GM12878 (cell line): Measurements from ENCODE around the gene ATAD2B. TPM values are rescaled to one million over a fixed set of nuclear protein-coding genes. Genes with fewer than 3 reads are reported as not detected.

Experiments used
- ATAC-seq: fragments of 200-7000 bp; cut with Tn5 transposase; 3 replicates; pipeline ENCODE4 v1.9.1; 2020; ENCODE audit warnings: mild to moderate bottlenecking, moderate library complexity
- BruUV-seq: library from RNA; stranded (reverse); fragments of 400-500 nt; replicated peaks from 2 replicates; lab custom pipeline; 2021; lab: Mats Ljungman, UMichigan
- CTCF ChIA-PET: fragments of 300-600 bp; sonication (Branson Sonifier 250); formaldehyde crosslinking; extraction: SDS; loops from one replicate; lab custom pipeline; 2021; ENCODE audit warnings: inconsistent platforms; lab: Yijun Ruan, JAX
- POLR2A ChIA-PET: fragments of 350-600 bp; formaldehyde crosslinking; extraction: SDS; loops from one replicate; lab custom pipeline; 2021; ENCODE audit warnings: inconsistent platforms; lab: Charles Lee
- RAD21 ChIA-PET: fragments of 300-600 bp; sonication (Branson Sonifier 250); formaldehyde crosslinking; loops from one replicate; lab custom pipeline; 2023; ENCODE audit warnings: antibody characterized with exemption; ENCODE audit not compliant: unreplicated experiment; lab: Charles Lee
- SMC1A ChIA-PET: fragments of 300-600 bp; sonication (Branson Sonifier 250); formaldehyde crosslinking; loops from one replicate; lab custom pipeline; 2023; ENCODE audit not compliant: unreplicated experiment, uncharacterized antibody; lab: Charles Lee
- DNase-seq: peaks from one replicate; pipeline ENCODE4 v3.0.0-alpha.2; 2011; ENCODE audit warnings: low read depth, low spot score
- FAIRE-seq: peaks from 3 replicates; lab custom pipeline; 2011; peaks lifted over from hg19 to GRCh38; lab: Jason Lieb, UNC
- H2AFZ ChIP-seq: 2 replicates; pipeline ENCODE4 v1.6.0; 2011; ENCODE audit warnings: low read depth, low read length, control low read depth; ENCODE audit not compliant: control insufficient read depth
- H3K27ac ChIP-seq: 2 replicates; pipeline ENCODE4 v1.5.1; 2011; ENCODE audit warnings: control low read depth; ENCODE audit not compliant: control insufficient read depth, insufficient read depth
- H3K27me3 ChIP-seq, 2 experiments: replicated peaks in 1 of 2; 2 replicates each; pipeline versions ENCODE4 v1.6.0 to v1.6.1; 2011; ENCODE audit warnings: low read length in 1 of 2; ENCODE audit not compliant: control insufficient read depth in 2 of 2, insufficient read depth in 2 of 2
- H3K36me3 ChIP-seq, 2 experiments: 2 replicates each; pipeline ENCODE4 v1.5.1; 2011; ENCODE audit warnings: low read length in 1 of 2; ENCODE audit not compliant: control insufficient read depth in 2 of 2, insufficient read depth in 2 of 2
- H3K4me1 ChIP-seq: 2 replicates; pipeline ENCODE4 v1.6.1; 2011; ENCODE audit warnings: mild to moderate bottlenecking, low read length, moderate library complexity, mixed read lengths; ENCODE audit not compliant: control insufficient read depth, insufficient read depth
- H3K4me2 ChIP-seq: 2 replicates; pipeline ENCODE4 v1.6.0; 2011; ENCODE audit warnings: control low read depth; ENCODE audit not compliant: control insufficient read depth, insufficient read depth
- H3K4me3 ChIP-seq: fragments of 200-600 bp; sonication (generic); 2 replicates; pipeline ENCODE4 v1.5.1; 2016
- H3K79me2 ChIP-seq: 2 replicates; pipeline ENCODE4 v1.6.0; 2011; ENCODE audit warnings: low read length; ENCODE audit not compliant: control insufficient read depth, insufficient read depth
- H3K9ac ChIP-seq: 2 replicates; pipeline ENCODE4 v1.8.0; 2011; ENCODE audit warnings: low read length, control low read depth, mixed read lengths; ENCODE audit not compliant: control insufficient read depth, insufficient read depth
- H3K9me3 ChIP-seq: replicated peaks from 3 replicates; pipeline ENCODE4 v1.5.1; 2011; ENCODE audit warnings: mild to moderate bottlenecking, low read length; ENCODE audit not compliant: control insufficient read depth, insufficient read depth
- H4K20me1 ChIP-seq: 2 replicates; pipeline ENCODE4 v1.6.0; 2011; ENCODE audit not compliant: control insufficient read depth, insufficient read depth
- BMI1 ChIP-seq: fragments of 450-650 bp; IDR thresholded peaks from 2 replicates; pipeline ENCODE4 v1.6.1; 2016; ENCODE audit warnings: mild to moderate bottlenecking, moderate library complexity, borderline replicate concordance
- BRCA1 ChIP-seq: IDR thresholded peaks from 2 replicates; pipeline ENCODE4 v1.6.1; 2011; ENCODE audit warnings: low read depth, low read length, improper control_type of control experiment
- DPF2 ChIP-seq: fragments of 450-650 bp; IDR thresholded peaks from 2 replicates; pipeline ENCODE4 v1.6.1; 2017; ENCODE audit warnings: mild to moderate bottlenecking
- IKZF2 ChIP-seq, 2 experiments: fragments of 450-650 bp; IDR thresholded peaks; 2 replicates each; pipeline ENCODE4 v1.6.1; 2017; ENCODE audit warnings: mild to moderate bottlenecking in 2 of 2, moderate library complexity in 2 of 2
- LARP7 ChIP-seq: fragments of 450-650 bp; IDR thresholded peaks from 2 replicates; pipeline ENCODE4 v1.6.1; 2017; ENCODE audit warnings: mild to moderate bottlenecking
- MEF2A ChIP-seq: IDR thresholded peaks from 2 replicates; pipeline ENCODE4 v1.6.1; 2011; ENCODE audit warnings: low read depth, mild to moderate bottlenecking, low read length, moderate library complexity; ENCODE audit not compliant: insufficient read depth
- MYB ChIP-seq: fragments of 150-350 bp; IDR thresholded peaks from 2 replicates; pipeline ENCODE4 v1.6.1; 2014; ENCODE audit warnings: mild to moderate bottlenecking, low read depth, low read length, borderline replicate concordance
- MYC ChIP-seq: IDR thresholded peaks from 2 replicates; pipeline ENCODE4 v1.6.1; 2011; ENCODE audit warnings: mild to moderate bottlenecking, low read length, moderate library complexity, inconsistent platforms; ENCODE audit not compliant: insufficient read depth, insufficient replicate concordance, insufficient read length, severe bottlenecking
- RUNX3 ChIP-seq: IDR thresholded peaks from 2 replicates; pipeline ENCODE4 v1.6.1; 2012; ENCODE audit warnings: low read length, inconsistent platforms
- ZSCAN29 ChIP-seq: fragments of 450-650 bp; IDR thresholded peaks from 2 replicates; pipeline ENCODE4 v1.6.1; 2017; ENCODE audit warnings: mild to moderate bottlenecking, moderate library complexity
- ZZZ3 ChIP-seq: IDR thresholded peaks from 2 replicates; pipeline ENCODE4 v1.6.1; 2011; ENCODE audit warnings: low read depth; ENCODE audit not compliant: control insufficient read depth, insufficient read length
- WGBS: methylation state at CpG from one replicate; pipeline ENCODE4 v1.1.6; 2016; ENCODE audit warnings: low lambda C conversion rate; ENCODE audit not compliant: insufficient replicate concordance, insufficient coverage; ENCODE audit errors: missing lambda C conversion rate; 5-methylcytosine and 5-hydroxymethylcytosine counted together
- in situ Hi-C: fragments of 300-500 bp; cut with MboI; formaldehyde crosslinking; loops from 9 replicates; pipeline ENCODE4 v1.14.3; 2018; ENCODE audit warnings: mixed read lengths
- intact Hi-C: fragments of 100-400 bp; cut with micrococcal nuclease; formaldehyde crosslinking; loops from one replicate; pipeline ENCODE4 v1.14.2; 2022; ENCODE audit not compliant: unreplicated experiment
- polyA plus RNA-seq, 11 experiments: library from polyadenylated mRNA; depleted of rRNA in 4 of 11; unstranded in 6 of 11; stranded (reverse) in 5 of 11; fragments of >200 nt; fragmentation: Nextera tagmentation in 4 of 11; fragmentation: Illumina TruSeq in 1 of 11; extraction: Ambion mirVana in 4 of 11; extraction: Trizol in 1 of 11; gene quantifications; 1 replicate in 1 of 11; 2 replicates in 10 of 11; pipeline versions ENCODE4 v1.2.1 to v1.2.3, GENCODE V29; 2011 to 2016; ENCODE audit warnings: inconsistent platforms in 2 of 11, missing spikeins in 2 of 11, low read depth in 1 of 11
- total RNA-seq, 4 experiments: library from RNA; depleted of rRNA in 3 of 4; stranded (reverse); fragments of >200 nt in 3 of 4; fragmentation: Illumina TruSeq in 1 of 4; extraction: Trizol in 1 of 4; gene quantifications; 2 replicates each; pipeline versions ENCODE4 v1.2.1 to v1.2.3, GENCODE V29; 2013 to 2021
- TF ChIP-seq, protein P1 (sequence below): IDR thresholded peaks from 2 replicates; pipeline ENCODE4 v1.6.1; 2012; ENCODE audit warnings: low read depth, low read length, improper control_type of control experiment
- TF ChIP-seq, protein P2 (sequence below): fragments of 450-650 bp; IDR thresholded peaks from 2 replicates; pipeline ENCODE4 v1.6.1; 2017; ENCODE audit warnings: borderline replicate concordance
- TF ChIP-seq, protein P3 (sequence below): fragments of 450-650 bp; IDR thresholded peaks from 2 replicates; pipeline ENCODE4 v1.6.1; 2017; ENCODE audit warnings: mild to moderate bottlenecking, moderate library complexity
- TF ChIP-seq, protein P4 (sequence below): fragments of 450-650 bp; IDR thresholded peaks from 2 replicates; pipeline ENCODE4 v1.6.1; 2018; ENCODE audit warnings: mild to moderate bottlenecking, low read depth, moderate library complexity; ENCODE audit not compliant: partially characterized antibody

ATAD2B gene
- total and polyA plus RNA-seq, 10 of the 15 experiments (the other 5 are each of a cell fraction or from before 2014, with no cell fraction given) = 3.6 to 29.9 (median 16.8) TPM

- Histone ChIP-seq H2AFZ (no peak overlapping the region), H3K4me2 (no peak overlapping the region), H3K27me3 (no peaks in the 10 kb centered on the region), H3K4me3 (no peak overlapping the region), H3K9me3 (peaks cover 5% of the 10 kb centered on the region; the same call in 2 of the 3 replicates), H3K36me3 (no peaks in the 10 kb centered on the region), H4K20me1 (no peaks in the 10 kb centered on the region), H3K79me2 (no peaks in the 10 kb centered on the region), H3K9ac (no peak overlapping the region), H3K4me1 (no peaks in the 10 kb centered on the region), H3K27ac (no peak overlapping the region)
- in situ Hi-C loops (no loop called here), intact Hi-C loops (no loop called here)
- BruUV-seq = no TSS peak
- no peak for ATAC-seq
- CTCF ChIA-PET = interaction anchor here (1.8 kb wide), 1 partner anchor 14 kb away, joined by 4 read pairs; no protein-coding TSS in a partner anchor
- SMC1A ChIA-PET = interaction anchor here (0.6 kb wide), 2 partner anchors 11 to 28 kb away, joined by 3 to 4 read pairs; no protein-coding TSS in a partner anchor
- TF ChIP-seq, protein P1, sequence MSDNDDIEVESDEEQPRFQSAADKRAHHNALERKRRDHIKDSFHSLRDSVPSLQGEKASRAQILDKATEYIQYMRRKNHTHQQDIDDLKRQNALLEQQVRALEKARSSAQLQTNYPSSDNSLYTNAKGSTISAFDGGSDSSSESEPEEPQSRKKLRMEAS = no peak
- no peak for TF ChIP-seq DPF2
- TF ChIP-seq BMI1 = no peak
- no peak for TF ChIP-seq ZZZ3
- TF ChIP-seq RUNX3 = no peak
- TF ChIP-seq IKZF2 (IDR thresholded peaks at IDR 0.05) = no peak
- TF ChIP-seq, protein P2, sequence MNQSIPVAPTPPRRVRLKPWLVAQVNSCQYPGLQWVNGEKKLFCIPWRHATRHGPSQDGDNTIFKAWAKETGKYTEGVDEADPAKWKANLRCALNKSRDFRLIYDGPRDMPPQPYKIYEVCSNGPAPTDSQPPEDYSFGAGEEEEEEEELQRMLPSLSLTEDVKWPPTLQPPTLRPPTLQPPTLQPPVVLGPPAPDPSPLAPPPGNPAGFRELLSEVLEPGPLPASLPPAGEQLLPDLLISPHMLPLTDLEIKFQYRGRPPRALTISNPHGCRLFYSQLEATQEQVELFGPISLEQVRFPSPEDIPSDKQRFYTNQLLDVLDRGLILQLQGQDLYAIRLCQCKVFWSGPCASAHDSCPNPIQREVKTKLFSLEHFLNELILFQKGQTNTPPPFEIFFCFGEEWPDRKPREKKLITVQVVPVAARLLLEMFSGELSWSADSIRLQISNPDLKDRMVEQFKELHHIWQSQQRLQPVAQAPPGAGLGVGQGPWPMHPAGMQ = no peak
- no peak for TF ChIP-seq MEF2A
- TF ChIP-seq, protein P3, sequence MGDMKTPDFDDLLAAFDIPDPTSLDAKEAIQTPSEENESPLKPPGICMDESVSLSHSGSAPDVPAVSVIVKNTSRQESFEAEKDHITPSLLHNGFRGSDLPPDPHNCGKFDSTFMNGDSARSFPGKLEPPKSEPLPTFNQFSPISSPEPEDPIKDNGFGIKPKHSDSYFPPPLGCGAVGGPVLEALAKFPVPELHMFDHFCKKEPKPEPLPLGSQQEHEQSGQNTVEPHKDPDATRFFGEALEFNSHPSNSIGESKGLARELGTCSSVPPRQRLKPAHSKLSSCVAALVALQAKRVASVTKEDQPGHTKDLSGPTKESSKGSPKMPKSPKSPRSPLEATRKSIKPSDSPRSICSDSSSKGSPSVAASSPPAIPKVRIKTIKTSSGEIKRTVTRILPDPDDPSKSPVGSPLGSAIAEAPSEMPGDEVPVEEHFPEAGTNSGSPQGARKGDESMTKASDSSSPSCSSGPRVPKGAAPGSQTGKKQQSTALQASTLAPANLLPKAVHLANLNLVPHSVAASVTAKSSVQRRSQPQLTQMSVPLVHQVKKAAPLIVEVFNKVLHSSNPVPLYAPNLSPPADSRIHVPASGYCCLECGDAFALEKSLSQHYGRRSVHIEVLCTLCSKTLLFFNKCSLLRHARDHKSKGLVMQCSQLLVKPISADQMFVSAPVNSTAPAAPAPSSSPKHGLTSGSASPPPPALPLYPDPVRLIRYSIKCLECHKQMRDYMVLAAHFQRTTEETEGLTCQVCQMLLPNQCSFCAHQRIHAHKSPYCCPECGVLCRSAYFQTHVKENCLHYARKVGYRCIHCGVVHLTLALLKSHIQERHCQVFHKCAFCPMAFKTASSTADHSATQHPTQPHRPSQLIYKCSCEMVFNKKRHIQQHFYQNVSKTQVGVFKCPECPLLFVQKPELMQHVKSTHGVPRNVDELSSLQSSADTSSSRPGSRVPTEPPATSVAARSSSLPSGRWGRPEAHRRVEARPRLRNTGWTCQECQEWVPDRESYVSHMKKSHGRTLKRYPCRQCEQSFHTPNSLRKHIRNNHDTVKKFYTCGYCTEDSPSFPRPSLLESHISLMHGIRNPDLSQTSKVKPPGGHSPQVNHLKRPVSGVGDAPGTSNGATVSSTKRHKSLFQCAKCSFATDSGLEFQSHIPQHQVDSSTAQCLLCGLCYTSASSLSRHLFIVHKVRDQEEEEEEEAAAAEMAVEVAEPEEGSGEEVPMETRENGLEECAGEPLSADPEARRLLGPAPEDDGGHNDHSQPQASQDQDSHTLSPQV = no peak
- no peak for TF ChIP-seq MYC
- no peak for TF ChIP-seq ZSCAN29
- no peak for TF ChIP-seq BRCA1
- TF ChIP-seq LARP7 = no peak
- no peak for TF ChIP-seq MYB
- TF ChIP-seq, protein P4, sequence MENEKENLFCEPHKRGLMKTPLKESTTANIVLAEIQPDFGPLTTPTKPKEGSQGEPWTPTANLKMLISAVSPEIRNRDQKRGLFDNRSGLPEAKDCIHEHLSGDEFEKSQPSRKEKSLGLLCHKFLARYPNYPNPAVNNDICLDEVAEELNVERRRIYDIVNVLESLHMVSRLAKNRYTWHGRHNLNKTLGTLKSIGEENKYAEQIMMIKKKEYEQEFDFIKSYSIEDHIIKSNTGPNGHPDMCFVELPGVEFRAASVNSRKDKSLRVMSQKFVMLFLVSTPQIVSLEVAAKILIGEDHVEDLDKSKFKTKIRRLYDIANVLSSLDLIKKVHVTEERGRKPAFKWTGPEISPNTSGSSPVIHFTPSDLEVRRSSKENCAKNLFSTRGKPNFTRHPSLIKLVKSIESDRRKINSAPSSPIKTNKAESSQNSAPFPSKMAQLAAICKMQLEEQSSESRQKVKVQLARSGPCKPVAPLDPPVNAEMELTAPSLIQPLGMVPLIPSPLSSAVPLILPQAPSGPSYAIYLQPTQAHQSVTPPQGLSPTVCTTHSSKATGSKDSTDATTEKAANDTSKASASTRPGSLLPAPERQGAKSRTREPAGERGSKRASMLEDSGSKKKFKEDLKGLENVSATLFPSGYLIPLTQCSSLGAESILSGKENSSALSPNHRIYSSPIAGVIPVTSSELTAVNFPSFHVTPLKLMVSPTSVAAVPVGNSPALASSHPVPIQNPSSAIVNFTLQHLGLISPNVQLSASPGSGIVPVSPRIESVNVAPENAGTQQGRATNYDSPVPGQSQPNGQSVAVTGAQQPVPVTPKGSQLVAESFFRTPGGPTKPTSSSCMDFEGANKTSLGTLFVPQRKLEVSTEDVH = no peak
- DNase-seq = no peak
- WGBS = 89% methylated on average over 4 of the region's 4 CpGs
- RAD21 ChIA-PET = no interaction called here
- POLR2A ChIA-PET = no interaction called here
- FAIRE-seq = no peak
Measured at GRCh38 chr2:23720705-23721453, 206.0 kb downstream of the ATAD2B start.
